Left hindlimb (tissue), 1 donor: Measurements from ENCODE around the gene CBX7.

Experiments used
- DNase-seq: peaks from one replicate; pipeline ENCODE4 v3.0.0-alpha.2; 2018

CBX7 gene

DNA sequence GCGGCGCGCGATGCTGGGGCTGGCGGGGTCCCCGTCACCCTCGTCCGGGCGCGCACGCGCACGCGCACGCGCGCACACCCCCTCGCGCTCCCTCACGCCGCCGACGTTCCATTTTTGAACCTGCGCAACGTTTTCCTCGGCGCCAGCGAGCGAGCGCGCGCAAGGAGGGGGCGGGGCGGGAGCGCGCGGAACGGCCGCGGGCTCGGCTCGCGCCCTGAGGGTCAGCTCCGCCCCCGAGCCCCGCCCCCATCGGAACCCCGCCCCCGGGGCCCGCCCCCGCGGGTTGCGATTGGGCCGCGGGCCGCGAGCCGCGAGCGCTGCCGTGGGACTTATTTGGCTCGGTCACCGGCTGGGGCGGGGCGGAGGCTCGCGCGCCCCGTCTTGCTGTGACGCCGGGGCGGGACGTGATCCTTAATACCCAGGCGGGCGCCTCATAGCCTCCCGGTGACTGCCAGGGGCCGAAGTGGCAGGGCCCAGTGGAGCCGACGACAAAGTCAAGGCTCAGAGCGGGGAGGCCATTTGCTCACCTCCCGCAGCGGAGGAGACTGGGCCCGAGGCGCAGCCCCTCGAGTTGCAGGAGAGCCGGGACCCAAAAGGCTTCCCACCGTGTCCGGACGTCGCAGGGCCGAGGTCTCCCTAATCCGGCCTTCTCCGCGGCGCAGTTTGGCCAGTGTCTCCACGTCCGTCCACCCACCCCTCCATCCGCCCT lies at the start of gene CBX7:
Gene CBX7, minus strand, starts transcription at position 170 of the 709 bp plus-strand sequence. CDS start 236 bp downstream, outside the sequence.
- peak; percentile 92 for DNase-seq

DNA sequence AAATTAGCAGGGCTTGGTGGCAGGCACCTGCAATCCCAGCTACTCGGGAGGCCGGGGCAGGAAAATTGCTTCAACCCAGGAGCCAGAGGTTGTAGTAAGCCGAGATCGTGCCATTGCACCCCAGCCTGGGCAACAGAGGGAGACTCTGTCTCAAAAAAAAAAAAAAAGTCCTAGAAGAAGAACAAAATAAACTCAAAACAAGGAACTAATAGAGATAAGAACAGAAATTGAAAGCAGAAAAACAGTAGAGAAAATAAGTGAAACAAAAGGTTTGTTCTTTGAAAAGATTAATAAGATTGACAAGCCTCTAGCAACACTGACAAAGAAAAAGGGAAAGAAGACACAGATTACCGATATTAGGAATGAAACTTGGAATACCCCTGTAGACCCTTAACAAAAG lies 45.1 kb upstream of the CBX7 start:
- no peak for DNase-seq

DNA sequence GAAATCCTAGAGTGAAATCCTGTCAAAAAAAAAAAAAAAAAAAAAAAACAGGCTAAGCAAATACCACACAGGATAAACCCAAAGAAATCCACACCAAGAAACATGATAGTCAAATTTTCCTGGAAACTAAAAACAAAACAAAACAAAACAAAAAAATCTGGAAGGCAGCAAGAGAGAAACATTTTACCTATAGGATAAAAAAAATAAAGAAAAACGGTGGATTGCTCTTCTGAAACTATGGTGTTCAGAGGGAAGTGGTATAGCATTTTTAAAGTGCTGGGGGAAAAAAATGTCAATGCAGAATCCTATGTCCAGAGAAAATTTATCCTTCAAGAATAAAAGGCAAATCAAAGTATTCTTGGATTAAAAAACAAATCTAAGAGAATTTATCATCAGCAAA lies 41.6 kb upstream of the CBX7 start:
- no peak for DNase-seq

DNA sequence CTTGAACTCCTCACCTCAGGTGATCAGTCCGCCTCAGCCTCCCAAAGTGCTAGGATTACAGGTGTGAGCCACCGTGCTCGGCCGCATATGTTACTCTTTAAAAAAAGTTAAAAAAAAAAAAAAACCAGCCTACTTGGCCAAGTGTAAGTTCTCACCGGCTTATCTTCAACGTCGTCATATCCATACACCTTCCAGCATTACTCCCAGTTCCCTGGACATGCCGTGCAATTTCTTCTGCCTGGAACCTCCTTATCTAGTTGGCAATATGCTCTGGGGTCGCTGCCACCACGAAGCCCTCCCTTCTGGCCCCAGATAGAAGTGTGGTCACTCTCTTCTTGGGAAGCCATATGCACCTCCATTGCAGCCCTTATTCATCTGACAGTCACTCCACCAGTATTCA lies 36.3 kb upstream of the CBX7 start:
- DNase-seq, result no peak

DNA sequence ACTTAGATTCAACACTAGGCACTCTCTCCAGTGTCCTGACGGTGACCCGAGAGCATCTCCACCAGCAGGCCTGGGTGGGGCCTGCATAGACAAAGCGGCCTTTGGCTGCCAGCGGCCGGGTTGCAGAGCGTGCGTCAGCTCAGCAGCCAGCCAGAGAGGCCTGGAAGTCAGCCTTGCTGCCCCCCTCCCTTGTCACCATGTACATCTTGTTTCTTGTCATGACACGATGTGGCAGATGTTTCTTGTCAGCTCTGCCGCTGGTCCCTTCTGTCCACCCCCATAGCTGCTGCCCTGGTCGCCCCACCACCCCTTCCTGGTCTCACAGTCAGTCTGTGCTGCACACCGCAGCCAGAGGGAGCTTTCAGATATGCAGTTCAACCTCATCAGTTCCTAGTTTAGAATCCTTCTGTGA lies 33.1 kb upstream of the CBX7 start:
- DNase-seq, result peak; percentile 72

DNA sequence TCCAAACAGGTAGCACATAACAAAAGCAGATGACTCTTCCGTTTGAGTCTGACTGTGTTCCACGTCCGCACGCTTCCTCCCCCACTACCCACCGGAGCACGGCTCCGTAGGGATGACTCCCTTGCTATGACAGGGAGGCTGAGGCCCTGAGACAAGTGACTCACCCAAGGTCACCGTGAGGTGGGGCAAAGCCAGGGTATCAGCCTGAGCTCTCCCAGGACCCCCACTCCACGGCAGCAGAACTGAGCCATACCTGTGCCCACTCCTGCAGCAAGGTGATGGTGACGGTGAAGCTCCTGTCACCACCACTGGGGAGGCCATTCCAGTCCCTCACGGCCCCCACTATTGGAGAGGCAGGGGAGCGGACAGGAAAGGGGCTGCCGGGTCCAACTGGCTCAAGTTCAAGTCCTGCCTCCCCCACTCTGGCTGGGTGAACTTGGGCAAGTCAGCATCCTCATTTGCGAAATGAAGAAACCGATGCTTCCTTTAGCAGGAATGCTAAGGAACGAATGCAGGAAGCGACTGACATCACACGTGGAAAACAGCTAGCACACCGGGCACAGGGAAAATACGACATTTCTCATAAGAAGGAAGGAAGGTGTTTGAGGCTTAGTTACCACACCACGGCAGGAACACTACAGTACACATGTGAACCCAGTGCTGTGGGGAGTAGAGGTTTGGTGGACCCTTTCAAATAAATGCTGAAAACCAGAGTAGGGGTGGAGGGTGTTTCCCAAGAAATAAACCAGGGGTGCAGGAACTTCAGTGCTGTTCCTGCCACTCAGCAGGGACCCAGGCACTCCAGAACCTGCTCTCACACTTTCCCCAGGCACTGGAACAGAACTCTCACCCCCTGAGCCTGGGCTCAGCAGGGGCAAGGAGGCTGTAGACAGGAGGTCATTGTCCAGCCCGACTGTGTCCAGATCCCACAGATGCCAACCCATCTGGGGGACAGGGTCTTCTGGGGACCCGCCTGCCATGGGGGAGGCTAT lies 32.4 kb upstream of the CBX7 start:
- DNase-seq, result no peak

DNA sequence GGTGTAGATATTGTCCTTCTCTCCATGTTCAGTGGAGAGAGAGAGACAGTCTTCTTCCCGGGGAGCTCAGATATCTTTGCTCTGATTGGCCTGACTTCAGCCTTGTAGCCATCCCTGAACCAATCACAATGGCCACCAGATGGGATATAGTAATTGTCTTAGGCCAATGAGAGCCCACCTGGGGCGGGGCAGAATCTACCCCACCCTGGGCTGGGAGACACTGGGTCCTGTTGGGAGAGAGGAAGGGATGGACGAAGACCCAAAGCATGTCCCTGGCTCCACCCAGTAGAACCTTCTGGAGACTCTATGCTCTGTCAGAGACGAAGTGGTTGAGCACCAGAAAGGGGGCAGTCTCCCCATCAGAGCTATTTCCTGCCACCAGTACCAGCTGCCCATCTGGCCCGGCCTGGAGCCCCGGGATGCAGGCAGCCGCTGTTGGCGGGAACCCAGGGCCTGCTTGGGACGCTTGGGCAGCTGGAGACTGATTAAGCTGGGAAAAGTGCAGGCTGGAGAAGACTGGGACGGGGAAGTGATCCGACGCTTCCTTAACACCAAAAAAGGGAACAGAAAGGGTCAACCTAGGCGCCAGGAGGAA lies 31.6 kb upstream of the CBX7 start:
- DNase-seq, result no peak

DNA sequence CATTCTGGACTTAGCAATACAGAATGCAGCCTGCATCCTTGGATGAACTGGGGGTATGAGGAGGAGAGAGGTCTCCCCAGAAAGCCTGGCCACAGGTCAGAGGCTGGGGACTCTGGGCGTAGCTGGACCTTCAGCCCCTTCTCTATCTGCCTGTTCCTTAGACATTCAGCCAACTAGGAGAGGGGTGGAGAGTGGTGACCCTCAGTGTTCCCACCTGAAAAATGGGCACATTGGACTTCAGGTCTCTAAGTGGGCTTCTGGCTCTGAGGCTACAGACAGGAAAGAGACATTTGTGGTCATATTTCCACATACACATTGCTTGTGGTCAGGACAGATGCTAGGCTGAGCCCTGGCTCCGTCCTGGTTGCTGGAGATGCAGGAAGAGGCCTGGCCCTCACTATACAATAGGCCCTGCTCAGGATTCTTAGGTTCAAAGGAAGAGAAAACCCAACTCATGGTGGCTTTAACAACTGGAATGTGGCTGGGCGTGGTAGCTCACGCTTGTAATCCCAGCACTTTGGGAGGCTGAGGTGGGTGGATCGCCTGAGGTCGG lies 30.1 kb upstream of the CBX7 start:
- no peak for DNase-seq

DNA sequence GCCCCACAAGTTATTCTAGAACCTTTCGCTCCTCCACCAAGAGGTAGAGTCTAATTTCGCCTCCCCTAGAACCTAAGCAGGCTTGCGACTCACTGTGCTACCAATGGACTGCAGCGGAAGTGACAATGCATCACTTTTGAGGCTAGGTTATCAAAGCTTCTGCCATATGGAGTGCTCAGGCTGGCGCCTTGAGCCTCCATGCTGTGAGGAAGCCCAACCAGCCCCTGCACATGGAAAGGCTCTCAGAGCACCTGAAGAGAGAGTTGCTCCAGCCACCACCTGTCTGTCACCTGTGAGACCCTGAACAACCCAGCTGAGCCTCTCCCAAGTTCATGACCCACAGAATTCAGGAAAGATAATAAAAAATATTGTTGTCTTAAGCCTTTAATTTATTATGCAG lies 29.3 kb upstream of the CBX7 start:
- no peak for DNase-seq

DNA sequence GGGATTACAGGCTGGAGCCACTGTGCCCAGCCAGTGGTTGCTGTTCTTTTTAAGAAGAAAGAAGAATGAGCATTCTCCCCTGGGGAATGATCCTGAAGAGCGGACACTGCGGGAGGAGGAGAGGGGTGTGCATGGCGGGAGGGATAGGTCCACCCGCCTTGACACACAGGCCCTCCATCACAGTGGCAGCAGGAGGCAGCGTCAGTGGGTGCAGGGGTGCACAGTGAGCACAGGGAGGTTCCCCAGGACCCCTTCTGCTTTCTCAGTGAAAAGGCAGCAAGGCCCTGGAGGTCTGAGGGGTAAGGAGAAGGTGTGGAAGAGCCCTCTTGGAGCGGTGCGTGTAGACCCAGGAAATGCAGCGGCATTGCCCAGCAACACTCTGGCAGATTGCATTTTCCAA lies 28.9 kb upstream of the CBX7 start:
- no peak for DNase-seq

DNA sequence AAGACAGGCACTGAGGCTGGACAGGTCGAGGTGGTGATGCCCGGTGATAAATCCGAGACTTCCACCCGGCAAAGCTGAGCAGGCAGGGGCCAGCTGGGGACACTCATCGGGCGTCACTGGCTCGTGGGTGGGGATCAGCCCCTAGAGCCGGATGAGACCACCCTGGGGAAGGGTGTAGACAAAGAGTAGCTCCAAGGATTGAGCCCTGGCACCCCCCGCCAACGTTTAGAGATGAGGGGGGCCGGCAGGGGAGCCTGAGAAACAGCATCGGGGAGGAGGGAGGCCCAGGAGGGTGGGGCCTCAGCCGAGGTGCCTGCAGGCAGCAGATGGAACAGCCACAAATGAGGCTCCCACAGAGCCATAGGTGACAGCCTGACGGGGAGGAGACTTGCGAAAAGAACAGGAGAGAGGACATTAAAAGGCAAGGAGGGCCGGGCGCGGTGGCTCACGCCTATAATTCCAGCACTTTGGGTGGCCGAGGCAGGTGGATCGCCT lies 27.4 kb upstream of the CBX7 start:
- no peak for DNase-seq

DNA sequence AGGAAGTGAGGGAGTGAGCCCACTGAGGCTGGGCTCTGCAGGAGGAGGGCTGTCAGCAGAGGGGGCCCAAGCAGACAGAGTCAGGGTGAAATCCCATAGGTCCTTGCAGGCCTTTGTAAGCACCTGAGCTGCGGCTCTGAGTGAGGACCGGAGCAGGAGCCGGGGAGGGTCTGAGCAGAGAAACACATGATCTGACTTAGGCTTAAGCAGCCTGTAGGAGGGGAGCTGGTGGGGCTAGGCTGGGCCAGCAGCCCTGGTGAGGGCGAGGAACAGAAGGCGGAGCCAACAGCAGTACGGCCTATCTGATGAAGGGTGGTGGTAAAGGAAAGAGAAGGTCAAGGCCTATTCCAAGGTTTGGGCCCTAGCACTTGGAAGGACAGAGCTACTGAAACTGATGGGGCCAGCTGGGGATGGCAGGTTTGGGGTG lies 26.9 kb upstream of the CBX7 start:
- no peak for DNase-seq

DNA sequence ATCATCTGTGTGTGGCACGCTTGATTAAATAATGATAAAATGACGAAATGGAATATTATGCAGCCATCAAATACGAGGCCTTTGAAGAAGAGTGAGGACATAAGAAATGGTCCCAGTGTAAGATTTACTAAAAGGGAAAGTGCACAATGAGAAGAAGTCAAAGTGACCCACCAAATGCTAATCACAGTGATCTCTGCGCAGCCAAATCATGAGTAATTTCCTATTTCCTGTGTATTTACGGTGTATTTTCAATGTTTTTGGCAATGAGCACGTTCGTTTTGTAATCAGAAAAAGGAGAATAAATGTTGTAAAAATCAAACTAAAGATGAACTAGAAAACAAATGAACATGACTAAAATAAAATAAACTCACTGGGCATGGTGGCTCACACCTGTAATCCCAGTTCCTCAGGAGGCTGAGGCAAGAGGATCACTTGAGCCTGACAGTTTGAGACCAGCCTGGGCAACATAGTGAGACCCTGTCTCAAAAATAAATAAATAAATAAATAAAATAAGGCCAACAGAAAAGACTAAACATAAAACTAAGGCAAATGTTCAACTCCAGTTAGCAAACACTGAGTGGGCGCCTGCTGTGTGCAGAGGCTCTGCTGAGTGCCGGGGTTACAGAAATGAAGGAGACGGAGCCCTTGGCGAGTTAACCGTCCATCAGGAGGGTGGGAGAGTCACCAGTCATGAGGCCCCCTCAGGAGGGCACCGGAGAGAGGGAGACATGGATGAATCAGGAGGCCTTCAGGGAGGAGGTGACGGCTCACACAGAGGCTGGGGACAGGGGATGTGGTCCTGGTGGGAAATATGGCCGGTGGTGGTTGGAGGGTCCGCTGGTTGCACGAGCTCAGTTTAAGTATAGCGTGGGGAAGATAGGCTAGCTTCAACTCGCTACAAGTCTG lies 26.0 kb upstream of the CBX7 start:
- no peak for DNase-seq

DNA sequence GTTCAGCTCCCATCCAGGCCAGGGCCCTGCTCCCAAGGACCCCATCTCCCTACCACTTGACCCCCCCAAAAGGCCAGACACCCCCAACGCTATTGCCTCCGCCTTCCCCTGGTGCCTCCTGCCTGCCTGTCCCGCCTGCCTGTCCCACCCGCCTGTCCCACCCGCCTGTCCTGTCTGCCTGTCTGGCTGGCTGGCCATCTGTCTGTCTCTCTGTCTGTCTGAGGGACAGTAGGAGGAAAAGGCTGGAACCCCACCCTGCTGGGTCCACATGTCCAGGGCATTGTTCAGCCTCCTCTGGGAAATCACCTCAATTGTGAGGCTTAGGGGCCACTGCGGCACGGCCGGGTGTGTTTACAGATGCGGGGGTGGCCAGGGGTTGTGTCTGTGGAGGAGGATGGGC lies 25.3 kb upstream of the CBX7 start:
- DNase-seq, result no peak

DNA sequence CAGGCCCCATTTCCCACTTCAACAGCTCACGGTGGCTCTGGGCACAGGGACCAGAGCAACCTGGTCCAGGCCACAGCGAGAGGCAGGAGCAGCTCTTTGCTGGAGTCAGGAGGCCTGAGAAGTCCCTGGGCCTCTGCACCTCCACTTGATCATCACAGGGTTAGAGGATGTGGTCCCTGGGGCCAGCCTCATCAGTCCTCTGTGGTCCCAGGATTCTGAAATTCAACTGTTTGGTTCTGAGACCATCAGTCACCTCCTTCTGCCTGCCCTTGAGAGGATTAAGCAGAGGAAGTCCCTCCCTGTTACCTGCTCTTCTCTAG lies 24.9 kb upstream of the CBX7 start:
- no peak for DNase-seq

DNA sequence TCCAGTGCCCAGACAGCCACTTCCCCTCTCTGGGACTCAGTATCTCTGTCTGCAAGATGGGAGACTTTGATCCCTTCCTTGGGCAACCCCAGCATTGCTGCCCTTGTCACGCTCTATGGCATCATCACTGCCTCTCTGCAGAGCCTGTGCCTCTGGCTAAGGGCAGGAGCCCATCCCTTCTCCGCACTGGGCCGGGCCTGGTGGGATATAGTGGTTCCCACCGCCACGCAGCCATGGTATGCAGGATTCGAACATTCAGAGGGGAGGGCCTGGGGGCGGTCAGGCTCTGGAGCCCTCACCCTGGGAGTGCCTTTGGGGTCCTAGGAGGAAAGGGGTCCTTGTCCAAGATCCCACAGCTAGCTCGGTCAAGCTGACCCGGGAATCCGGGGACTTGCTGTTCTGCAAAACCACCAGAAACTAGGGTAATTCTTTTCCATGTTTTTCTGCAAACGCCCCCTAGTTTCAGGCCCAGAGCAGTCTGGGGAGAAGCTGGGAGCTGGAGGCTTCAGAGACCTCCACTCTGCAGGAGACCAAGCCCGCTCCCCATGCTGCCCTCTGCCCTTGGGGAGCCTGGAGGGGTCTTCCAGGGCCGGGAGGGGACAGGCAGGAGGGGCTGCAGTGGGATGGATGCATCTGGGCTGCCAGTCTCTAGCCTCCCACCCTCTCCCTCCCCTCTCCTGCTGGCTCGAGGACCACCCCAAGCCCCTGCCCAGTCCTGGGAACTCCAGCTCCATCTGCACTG lies 24.4 kb upstream of the CBX7 start:
- DNase-seq, result no peak

DNA sequence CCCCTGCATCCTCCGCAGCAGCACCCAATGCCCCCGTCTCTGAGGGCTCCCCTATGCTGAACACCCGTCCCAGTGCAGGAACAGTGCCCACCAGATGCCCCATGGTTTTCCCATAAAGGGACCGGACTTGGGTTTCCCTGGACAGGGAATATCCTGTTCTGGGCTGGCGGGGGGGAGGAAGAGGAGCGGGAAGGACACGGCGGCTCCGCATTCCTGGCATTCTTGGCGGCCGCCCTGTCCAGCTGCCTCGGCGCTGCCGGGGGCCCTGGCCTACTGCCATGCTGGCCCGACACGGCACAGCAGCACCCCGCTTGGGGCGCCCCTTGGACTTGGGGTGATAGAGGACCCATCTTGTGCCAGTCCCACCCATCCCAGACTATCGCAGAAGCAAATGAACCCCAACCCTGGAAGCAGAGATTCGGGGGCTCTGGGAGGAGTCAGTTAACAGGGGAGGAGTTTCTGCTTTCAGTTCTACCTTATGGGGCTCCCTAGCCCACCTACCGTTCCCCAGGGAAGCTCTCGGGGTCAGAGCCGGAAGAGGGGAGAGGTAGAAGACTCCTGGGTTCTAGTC lies 23.7 kb upstream of the CBX7 start:
- DNase-seq, result peak; percentile 79

DNA sequence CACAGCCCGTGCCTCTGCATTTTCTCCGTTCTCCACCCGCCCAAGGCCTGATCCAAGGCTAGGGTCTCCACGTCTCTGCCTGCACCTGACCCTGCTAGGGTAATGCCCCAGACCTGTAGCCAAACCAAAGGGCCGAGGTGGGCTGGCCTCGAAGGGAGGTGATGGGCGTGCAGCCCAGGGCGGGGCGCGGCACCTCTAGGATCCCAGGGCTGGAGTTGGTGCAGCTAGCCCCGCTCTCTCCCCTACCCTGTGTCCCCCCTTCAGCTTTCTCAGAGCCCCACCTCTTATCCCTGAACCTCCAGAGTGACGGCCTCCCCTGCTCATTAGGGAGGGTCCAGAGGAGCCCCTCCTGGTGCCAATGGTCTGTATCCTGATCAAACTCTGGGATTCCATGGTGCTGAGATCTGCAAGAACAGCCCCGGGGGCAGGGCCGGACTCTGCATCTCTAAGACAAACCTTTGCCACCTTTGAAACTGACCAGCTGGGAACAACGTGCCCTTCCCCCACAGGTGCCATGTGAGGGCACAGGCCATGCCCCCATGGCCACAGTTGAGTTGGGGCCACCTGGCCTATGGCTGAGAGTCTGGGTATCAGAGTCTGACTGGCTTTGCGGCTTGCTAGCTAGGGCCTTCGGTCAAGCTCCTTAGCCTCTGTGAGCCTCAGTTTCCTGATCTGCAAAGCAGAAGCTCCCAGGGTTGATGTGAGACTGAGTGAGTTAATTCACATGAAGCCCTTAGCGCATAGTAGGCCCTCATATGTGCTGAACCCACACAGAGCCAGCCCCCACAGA lies 23.1 kb upstream of the CBX7 start:
- DNase-seq, result no peak

DNA sequence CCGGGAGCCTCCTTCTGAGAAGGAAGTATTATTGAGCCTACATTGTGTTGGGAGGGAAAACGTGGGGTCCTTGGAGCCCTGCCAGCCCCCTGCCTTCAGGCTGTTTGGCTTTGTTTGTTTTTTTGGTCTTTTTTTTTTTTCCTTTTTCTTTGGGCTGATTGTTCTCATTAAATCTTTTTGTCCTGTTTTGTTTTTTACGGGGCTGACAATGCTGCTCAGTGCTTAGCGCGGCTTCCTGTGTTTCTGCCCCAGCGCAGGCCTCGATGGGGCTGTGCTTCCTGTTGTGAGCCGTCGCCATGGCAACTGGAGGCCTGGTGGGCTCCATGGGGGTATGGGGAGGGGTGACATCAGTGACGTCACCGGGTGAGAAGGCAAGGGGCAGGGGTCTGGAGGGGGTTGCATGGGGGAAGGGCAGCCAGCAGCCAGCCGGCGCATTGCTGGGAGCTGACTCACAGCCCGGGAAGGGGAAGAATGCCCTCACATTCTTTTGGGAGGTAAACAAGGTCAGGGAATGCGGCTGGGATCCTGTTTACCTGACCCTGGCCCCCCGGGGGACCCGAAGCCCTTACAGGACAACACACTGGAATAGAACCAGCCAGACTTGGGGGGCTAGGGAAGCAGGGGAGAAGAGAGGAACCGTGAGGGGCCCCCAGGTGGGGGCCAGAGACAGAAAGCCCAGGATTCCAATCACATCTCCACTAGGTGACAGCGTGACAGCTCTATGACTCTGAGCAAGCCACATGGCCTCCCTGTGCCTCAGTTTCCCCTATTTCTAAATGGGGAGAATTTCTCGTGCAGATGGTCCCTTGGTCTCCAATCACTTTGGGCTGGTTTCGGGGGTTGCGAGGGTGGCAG lies 22.2 kb upstream of the CBX7 start:
- DNase-seq, result peak; percentile 87
